CD4-positive, CD25-positive, alpha-beta regulatory T cell (primary cell): ENCODE measurements around the gene DCK. TPM values are rescaled to one million over a fixed set of nuclear protein-coding genes. Genes with fewer than 3 reads are reported as not detected.

ENCODE experiments used
- ATAC-seq, 2 donors: fragments of 150-1000 bp; cut with Tn5 transposase; one replicate each; pipeline ENCODE4 v1.10.0; 2021; ENCODE audit warnings: low read depth in 2 of 2, moderate number of reproducible peaks in 2 of 2, moderate library complexity in 1 of 2
- DNase-seq, 3 donors: peaks; one replicate each; pipeline versions ENCODE4 v3.0.0 to v3.0.0-alpha.2; 2012 to 2022; ENCODE audit warnings: mixed read lengths in 1 of 3
- H3K27ac ChIP-seq: one replicate; pipeline ENCODE4 v1.7.0; 2013; ENCODE audit warnings: mild to moderate bottlenecking, low read length; ENCODE audit not compliant: insufficient read depth, poor library complexity, severe bottlenecking
- H3K27me3 ChIP-seq: one replicate; pipeline ENCODE4 v1.7.0; 2013; ENCODE audit warnings: low read length; ENCODE audit not compliant: control insufficient read depth, insufficient read depth
- H3K36me3 ChIP-seq: one replicate; pipeline ENCODE4 v1.7.0; 2013; ENCODE audit warnings: mild to moderate bottlenecking, low read length, moderate library complexity; ENCODE audit not compliant: control insufficient read depth, insufficient read depth
- H3K4me1 ChIP-seq: 2 replicates; pipeline ENCODE4 v1.7.0; 2013; ENCODE audit warnings: mild to moderate bottlenecking, low read length; ENCODE audit not compliant: insufficient read depth, control insufficient read depth, poor library complexity, severe bottlenecking
- H3K4me3 ChIP-seq: one replicate; pipeline ENCODE4 v1.7.0; 2013; ENCODE audit warnings: low read depth, mild to moderate bottlenecking, low read length, moderate library complexity
- H3K9me3 ChIP-seq, 2 experiments: 1 replicate in 1 of 2; 2 replicates in 1 of 2; pipeline ENCODE4 v1.7.0; 2013; ENCODE audit warnings: low read length in 2 of 2, mild to moderate bottlenecking in 1 of 2, moderate library complexity in 1 of 2; ENCODE audit not compliant: control insufficient read depth in 2 of 2
- H3K27ac Mint-ChIP-seq, 3 donors: one replicate each; pipeline ENCODE4 v1.8.0; 2020 to 2022; ENCODE audit warnings: mild to moderate bottlenecking in 3 of 3, mixed read lengths in 3 of 3, moderate library complexity in 2 of 3
- H3K27me3 Mint-ChIP-seq: one replicate; pipeline ENCODE4 v1.8.0; 2022; ENCODE audit warnings: mild to moderate bottlenecking, mixed read lengths
- H3K36me3 Mint-ChIP-seq: one replicate; pipeline ENCODE4 v1.8.0; 2020; ENCODE audit warnings: mixed read lengths
- H3K4me1 Mint-ChIP-seq, 4 donors: one replicate each; pipeline ENCODE4 v1.8.0; 2020 to 2022; ENCODE audit warnings: mixed read lengths in 4 of 4, mild to moderate bottlenecking in 1 of 4
- H3K4me3 Mint-ChIP-seq, 4 donors: one replicate each; pipeline ENCODE4 v1.8.0; 2020 to 2022; ENCODE audit warnings: mild to moderate bottlenecking in 4 of 4, mixed read lengths in 4 of 4, moderate library complexity in 3 of 4
- H3K9me3 Mint-ChIP-seq, 7 donors: one replicate each; pipeline ENCODE4 v1.8.0; 2020 to 2022; ENCODE audit warnings: mixed read lengths in 7 of 7, mild to moderate bottlenecking in 3 of 7, moderate library complexity in 2 of 7
- polyA plus RNA-seq, 4 donors: library from polyadenylated mRNA; unstranded; fragments of 300-500 nt; fragmentation: Illumina TruSeq; gene quantifications; one replicate each; pipeline ENCODE4 v1.2.3, GENCODE V29; 2021
- total RNA-seq: library from RNA; stranded (reverse); gene quantifications from one replicate; pipeline ENCODE4 v1.2.3, GENCODE V29; 2022

Gene DCK
- total and polyA plus RNA-seq, 5 donors from 2014 or later = 33.1 to 118 (median 114) TPM

GRCh38 chr4:71063711-71064110 is 70.3 kb downstream of the DCK start:
- no peak for DNase-seq
- H3K9me3 Mint-ChIP-seq = peaks cover 0 to 2% (median 0%) of the 10 kb centered on the region in 7 donors
- ATAC-seq = no peak

GRCh38 chr4:71064521-71064920 is 71.1 kb downstream of the DCK start:
- Mint-ChIP-seq H3K4me3 (no peak overlapping the region), H3K27ac (no peak overlapping the region), H3K27me3 (peaks cover 9% of the 10 kb centered on the region), H3K4me1 (no peaks in the 10 kb centered on the region), H3K36me3 (no peaks in the 10 kb centered on the region), H3K9me3 (peaks cover 0 to 2% (median 0%) of the 10 kb centered on the region in 7 donors)
- Histone ChIP-seq H3K27me3 (peaks cover 5% of the 10 kb centered on the region), H3K4me3 (no peak overlapping the region), H3K9me3 (no peaks in the 10 kb centered on the region), H3K27ac (no peak overlapping the region), H3K36me3 (no peaks in the 10 kb centered on the region), H3K4me1 (no peaks in the 10 kb centered on the region)
- no peak for DNase-seq
- ATAC-seq = no peak

More at GRCh38 chr4:71063711-71064110, 70.3 kb downstream of the DCK start:
- Histone ChIP-seq H3K9me3 (no peaks in the 10 kb centered on the region), H3K27ac (no peak overlapping the region), H3K4me1 (no peaks in the 10 kb centered on the region), H3K27me3 (peaks cover 5% of the 10 kb centered on the region), H3K36me3 (no peaks in the 10 kb centered on the region), H3K4me3 (no peak overlapping the region)
- no peak overlapping the region for H3K4me3 Mint-ChIP-seq
- H3K36me3 Mint-ChIP-seq = no peaks in the 10 kb centered on the region
- H3K27me3 Mint-ChIP-seq = peaks cover 6% of the 10 kb centered on the region
- H3K4me1 Mint-ChIP-seq = no peaks in the 10 kb centered on the region
- no peak overlapping the region for H3K27ac Mint-ChIP-seq

- peaks cover 9% of the 10 kb centered on the region for H3K27me3 Mint-ChIP-seq
- Histone ChIP-seq H3K36me3 (no peaks in the 10 kb centered on the region), H3K9me3 (no peaks in the 10 kb centered on the region), H3K27ac (no peak overlapping the region), H3K27me3 (peaks cover 5% of the 10 kb centered on the region), H3K4me1 (no peaks in the 10 kb centered on the region), H3K4me3 (no peak overlapping the region)
- ATAC-seq (no peak), DNase-seq (no peak)
- H3K36me3 Mint-ChIP-seq = no peaks in the 10 kb centered on the region
- no peak overlapping the region for H3K27ac Mint-ChIP-seq
- H3K4me3 Mint-ChIP-seq = no peak overlapping the region
- H3K4me1 Mint-ChIP-seq = no peaks in the 10 kb centered on the region
- H3K9me3 Mint-ChIP-seq = peaks cover 0 to 2% (median 0%) of the 10 kb centered on the region in 7 donors
Measured at GRCh38 chr4:71065991-71066510, 72.6 kb downstream of the DCK start.

- H3K27ac ChIP-seq = no peak overlapping the region
- Mint-ChIP-seq H3K27ac (no peak overlapping the region), H3K36me3 (no peaks in the 10 kb centered on the region), H3K4me1 (no peaks in the 10 kb centered on the region), H3K4me3 (no peak overlapping the region), H3K9me3 (peaks cover 0 to 2% (median 0%) of the 10 kb centered on the region in 7 donors), H3K27me3 (peaks cover 9% of the 10 kb centered on the region)
- H3K4me1 ChIP-seq = no peaks in the 10 kb centered on the region
- H3K27me3 ChIP-seq = peaks cover 5% of the 10 kb centered on the region
- no peak for DNase-seq
- no peaks in the 10 kb centered on the region for H3K9me3 ChIP-seq
- no peak overlapping the region for H3K4me3 ChIP-seq
- ATAC-seq = no peak
- no peaks in the 10 kb centered on the region for H3K36me3 ChIP-seq
Measured at GRCh38 chr4:71066737-71067716, 73.6 kb downstream of the DCK start.

GRCh38 chr4:71069063-71069462 is 75.6 kb downstream of the DCK start:
- H3K27ac Mint-ChIP-seq = no peak overlapping the region
- no peaks in the 10 kb centered on the region for H3K36me3 Mint-ChIP-seq
- Histone ChIP-seq H3K27ac (no peak overlapping the region), H3K4me1 (no peaks in the 10 kb centered on the region), H3K9me3 (no peaks in the 10 kb centered on the region), H3K4me3 (no peak overlapping the region), H3K27me3 (peaks cover 2% of the 10 kb centered on the region), H3K36me3 (no peaks in the 10 kb centered on the region)
- no peak overlapping the region for H3K4me3 Mint-ChIP-seq
- no peak for ATAC-seq
- no peak for DNase-seq
- peaks cover 22% of the 10 kb centered on the region for H3K27me3 Mint-ChIP-seq
- no peaks in the 10 kb centered on the region for H3K4me1 Mint-ChIP-seq
- peaks cover 0 to 3% (median 0%) of the 10 kb centered on the region in 7 donors for H3K9me3 Mint-ChIP-seq

GRCh38 chr4:71070015-71070414 is 76.6 kb downstream of the DCK start:
- H3K4me1 Mint-ChIP-seq = no peaks in the 10 kb centered on the region
- H3K36me3 Mint-ChIP-seq = no peaks in the 10 kb centered on the region

GRCh38 chr4:71074452-71075299 is 81.2 kb downstream of the DCK start:
- no peak for DNase-seq
- peaks cover 2% of the 10 kb centered on the region for H3K27me3 ChIP-seq
- Mint-ChIP-seq H3K36me3 (no peaks in the 10 kb centered on the region), H3K4me3 (no peak overlapping the region), H3K4me1 (no peaks in the 10 kb centered on the region), H3K9me3 (peaks cover 0 to 3% (median 0%) of the 10 kb centered on the region in 7 donors), H3K27me3 (peaks cover 24% of the 10 kb centered on the region), H3K27ac (no peak overlapping the region)
- H3K9me3 ChIP-seq = no peaks in the 10 kb centered on the region
- no peak for ATAC-seq
- H3K4me1 ChIP-seq = no peaks in the 10 kb centered on the region
- H3K36me3 ChIP-seq = no peaks in the 10 kb centered on the region
- no peak overlapping the region for H3K27ac ChIP-seq
- no peak overlapping the region for H3K4me3 ChIP-seq

More at GRCh38 chr4:71070015-71070414, 76.6 kb downstream of the DCK start:
- H3K9me3 Mint-ChIP-seq = peaks cover 0 to 1% (median 0%) of the 10 kb centered on the region in 7 donors
- no peak overlapping the region for H3K27ac Mint-ChIP-seq
- no peak for ATAC-seq
- Histone ChIP-seq H3K27ac (no peak overlapping the region), H3K4me1 (no peaks in the 10 kb centered on the region), H3K36me3 (no peaks in the 10 kb centered on the region), H3K27me3 (peaks cover under 1% of the 10 kb centered on the region), H3K9me3 (no peaks in the 10 kb centered on the region), H3K4me3 (no peak overlapping the region)
- no peak overlapping the region for H3K4me3 Mint-ChIP-seq
- no peak for DNase-seq
- H3K27me3 Mint-ChIP-seq = peaks cover 24% of the 10 kb centered on the region
